GM19463 (cell line): ENCODE measurements around the gene B3GLCT.

Experiments
- ATAC-seq: cut with Tn5 transposase; IDR thresholded peaks from one replicate; pipeline ENCODE4 v1.9.1; 2021; ENCODE audit warnings: mild to moderate bottlenecking, moderate library complexity; ENCODE audit not compliant: unreplicated experiment

The B3GLCT gene

DNA sequence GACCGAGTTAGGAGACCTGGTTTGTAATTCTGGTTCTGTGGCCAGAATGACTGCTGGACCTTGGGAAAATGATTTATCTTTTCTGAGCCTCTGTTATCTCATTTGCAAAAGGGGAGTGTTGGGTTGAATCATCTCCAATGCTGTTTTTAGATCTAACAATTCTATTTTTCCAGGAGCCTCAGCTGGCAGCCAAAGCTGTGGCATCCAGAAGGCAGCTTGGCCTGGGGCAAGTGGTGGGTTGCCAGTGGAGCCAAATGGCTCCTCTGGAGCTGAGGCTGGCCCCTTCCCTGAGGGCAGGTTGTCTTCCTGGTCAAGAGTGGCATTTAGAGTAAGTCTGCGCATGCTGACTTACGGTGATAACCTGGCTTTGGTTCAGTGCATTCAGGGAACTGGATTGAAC lies 21.3 kb downstream of the B3GLCT start:
- no peak for ATAC-seq

DNA sequence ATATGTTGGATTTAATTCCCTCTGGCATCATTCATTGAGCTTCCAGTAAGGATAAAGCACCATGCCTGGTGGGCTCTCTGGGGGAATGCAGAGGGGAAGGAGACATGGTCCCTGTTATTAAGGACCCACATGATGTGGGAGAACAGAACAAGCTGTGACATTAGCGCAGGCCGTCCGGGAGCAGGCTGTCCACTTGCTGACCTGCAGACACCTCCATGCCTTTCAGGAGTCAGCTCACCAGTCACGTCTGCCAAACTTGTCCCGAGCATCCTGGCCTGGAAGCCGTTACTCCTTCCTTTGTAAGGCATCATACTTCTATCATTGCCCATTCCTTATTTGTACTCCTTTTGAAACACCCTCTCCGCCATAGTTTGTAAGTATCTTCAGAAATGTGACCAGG lies 23.4 kb downstream of the B3GLCT start:
- ATAC-seq, result no peak

DNA sequence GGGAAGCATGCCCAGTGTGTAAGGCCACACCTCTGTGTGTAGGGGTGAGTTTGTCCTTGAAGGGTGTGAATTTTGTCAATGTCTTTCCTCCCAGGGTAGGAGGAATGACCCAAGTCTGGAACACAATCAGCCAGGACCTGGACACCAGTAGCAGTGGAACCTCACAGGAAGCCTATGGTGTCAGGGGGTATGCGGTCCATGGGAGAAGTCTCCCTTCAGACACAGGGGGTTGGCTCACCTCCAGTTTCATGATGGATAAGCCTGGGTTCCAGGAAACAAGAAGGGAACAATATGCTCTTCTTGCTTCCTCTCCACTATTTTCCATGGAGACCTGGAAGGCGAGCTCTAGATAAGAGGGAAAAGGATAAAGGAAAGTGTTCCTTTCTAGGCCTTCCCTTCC lies 23.9 kb downstream of the B3GLCT start:
- no peak for ATAC-seq

DNA sequence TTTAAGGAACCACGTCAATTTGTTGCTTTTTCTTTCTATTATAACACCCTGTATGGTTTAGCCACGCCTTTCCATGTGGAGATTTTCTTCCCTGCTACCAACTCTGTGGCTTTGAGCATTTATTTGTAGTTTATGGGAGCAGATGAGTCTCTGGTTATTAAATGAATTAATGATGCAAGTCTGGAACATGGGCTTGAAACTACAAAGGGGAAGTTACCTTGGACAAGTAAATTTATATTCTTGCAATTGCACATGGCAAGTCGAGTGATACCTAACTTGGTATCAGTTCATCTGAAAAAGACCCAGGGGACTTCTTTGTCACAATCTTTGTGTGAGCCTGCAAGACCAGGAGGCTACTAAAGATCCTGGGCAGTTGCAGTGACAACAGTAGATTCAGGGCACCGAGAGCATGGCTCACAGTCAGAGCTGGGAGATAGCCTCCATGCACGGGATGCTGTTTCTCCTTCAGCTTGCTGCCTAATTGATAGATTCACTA lies 24.4 kb downstream of the B3GLCT start:
- ATAC-seq, result no peak

DNA sequence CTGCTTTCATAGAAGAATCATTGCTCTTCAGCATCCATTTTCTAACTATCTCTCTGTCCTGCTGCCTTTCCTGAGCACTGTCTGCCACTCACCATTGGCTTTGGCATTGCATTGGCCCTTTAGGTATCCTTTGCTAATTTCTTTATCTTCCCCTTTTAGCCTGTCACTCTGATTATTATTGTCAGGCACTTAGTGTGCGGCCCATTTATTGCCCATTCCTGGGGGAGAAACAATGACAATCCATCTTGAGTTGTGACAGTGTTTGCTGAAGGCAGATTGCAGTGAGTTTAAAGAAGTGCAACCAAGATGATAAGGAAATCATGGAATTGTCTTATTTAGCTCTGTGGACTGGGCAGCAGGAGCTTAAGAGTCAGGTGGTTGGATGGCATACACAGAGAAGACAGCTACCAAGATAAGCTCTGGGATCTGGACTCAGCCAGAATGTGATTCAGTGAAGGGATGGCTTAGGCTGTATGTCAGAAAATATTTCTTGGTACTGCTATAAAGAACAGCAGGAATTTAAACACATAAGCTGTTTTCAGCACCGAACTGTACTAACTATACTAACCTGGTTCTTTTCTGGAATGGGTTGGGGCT lies 25.3 kb downstream of the B3GLCT start:
- ATAC-seq, result no peak

DNA sequence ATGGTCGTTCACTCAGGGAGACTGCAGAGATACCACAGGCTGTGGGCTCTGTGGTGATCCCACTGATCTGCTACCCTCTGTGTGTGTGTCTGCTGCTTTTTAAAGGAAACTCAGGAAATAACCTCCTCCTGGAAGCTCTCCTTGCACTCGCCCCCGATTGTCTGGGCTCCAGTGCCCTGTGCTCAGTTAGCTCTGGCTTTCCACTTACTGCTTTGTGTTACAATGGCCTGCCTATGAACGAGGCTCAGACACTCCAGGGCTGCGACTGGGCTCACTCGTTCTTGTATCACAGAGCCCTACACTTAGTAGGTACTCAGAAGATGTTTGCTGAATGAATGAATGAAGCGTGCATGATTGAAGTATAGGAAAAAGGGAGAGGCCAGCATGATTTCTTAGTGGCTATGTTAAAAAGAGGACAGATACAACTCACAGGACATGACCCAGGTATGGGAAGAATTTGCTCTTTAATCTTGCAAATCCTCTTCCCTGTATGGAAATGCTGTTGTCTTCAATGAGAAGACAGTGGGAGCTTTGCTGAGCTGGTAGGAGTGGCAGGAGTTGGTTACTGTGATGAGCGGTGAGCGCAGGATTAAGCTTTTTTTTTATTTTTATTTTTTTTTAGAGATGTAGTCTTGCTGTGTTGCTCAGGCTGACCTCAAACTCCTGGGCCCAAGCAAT lies 26.4 kb downstream of the B3GLCT start:
- ATAC-seq, result no peak

DNA sequence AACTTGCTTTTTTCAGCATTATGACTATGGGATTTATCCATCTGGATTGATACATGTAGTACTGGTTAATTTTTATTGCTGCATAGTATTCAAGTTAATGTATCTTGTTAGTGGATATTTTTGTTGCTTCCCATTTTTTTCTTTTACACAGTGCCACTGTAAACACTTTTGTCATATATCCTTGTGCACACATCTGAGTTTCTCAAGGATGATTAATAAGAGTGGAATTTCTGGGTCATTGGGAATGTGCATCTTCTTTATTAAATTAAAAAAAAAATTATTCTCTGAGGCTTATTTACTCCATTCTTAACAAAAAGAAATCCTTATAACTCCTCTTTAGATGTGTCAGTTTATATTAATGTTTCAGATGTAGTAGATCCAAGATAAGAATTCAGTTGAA lies 27.3 kb downstream of the B3GLCT start:
- ATAC-seq, result no peak

DNA sequence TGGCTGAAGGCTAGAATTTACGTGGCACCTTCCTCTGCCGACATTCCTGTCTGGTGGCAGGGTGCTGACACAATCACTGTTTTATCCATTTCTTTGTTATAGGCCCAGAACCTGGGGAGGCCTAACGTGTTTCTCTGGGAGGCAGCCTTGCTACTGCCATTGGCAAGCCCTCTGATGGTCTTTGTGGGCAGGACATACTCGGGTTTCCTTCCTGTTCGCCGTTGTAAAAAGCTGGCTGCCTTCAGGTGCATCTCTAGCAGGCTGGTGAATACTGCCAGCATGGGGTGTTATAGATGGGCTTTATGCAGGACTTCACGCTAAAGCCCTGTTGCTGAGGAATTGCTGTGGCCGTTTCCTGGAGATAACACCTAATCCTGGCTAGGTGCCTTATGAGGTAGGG lies 28.1 kb downstream of the B3GLCT start:
- ATAC-seq, result no peak

DNA sequence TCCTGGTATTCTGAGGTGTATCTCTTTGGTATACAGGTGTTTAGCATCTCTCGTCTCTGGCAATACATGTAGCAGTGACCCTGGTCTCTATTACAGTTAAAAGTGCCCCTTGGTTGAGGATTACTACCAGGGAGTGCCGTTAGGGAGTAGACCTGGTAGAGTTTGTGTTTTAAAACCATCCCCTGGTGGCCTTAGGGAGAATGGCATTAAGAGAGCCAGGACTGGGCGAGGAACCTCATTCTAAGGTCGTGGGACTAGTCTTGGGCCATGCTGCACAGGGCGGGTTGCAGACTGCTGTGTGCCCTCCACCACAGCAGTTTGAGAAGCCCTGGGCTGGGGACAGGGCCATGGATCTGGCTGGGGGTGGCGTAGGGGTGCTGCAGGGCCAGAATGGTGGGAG lies 35.0 kb downstream of the B3GLCT start:
- no peak for ATAC-seq

DNA sequence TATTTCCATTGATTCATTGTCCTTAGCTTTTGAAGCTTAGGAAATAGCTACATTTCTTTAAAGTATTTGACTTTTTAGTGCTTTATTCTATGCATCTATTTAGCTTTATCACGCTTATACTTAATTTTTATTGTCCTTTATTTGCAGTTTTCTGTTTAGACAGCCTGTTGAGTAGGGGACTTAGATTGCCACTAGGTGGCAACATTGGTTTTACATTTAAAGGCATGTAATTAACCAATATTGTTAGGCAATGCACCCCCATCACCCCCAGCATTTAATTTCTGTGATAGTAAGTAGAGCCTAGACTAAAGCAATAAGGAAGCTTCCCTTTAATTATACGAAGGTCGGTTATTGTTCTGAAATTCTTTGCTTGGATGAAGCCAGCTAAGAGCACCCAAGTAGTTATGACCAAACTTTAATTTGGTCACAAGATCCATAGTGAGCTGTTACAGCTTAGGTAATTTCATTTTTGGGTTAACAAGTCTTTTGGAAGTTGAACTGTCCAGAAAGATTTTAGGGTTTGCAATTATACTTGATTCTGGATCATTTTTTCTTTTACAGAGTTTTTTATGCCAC lies 36.5 kb downstream of the B3GLCT start:
- ATAC-seq, result no peak

DNA sequence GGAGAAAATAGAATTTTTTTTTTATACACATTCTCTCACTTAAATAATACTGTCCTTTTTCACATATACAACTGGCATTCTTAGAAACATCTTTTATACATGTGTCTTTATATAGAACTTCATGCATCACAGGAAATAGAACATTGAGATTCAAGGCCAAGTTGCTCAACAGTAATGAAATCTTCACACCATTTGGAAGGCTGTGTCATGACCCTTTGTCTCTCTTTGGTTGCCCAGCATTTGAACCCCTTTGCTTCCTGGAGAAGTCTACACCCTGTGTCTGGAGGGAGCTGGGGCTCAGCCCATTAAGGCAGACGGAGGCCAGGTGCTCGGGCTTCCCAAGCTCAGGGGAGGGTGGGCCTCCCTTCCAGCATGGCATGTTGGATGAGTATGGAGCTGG lies 41.1 kb downstream of the B3GLCT start:
- ATAC-seq, result no peak

DNA sequence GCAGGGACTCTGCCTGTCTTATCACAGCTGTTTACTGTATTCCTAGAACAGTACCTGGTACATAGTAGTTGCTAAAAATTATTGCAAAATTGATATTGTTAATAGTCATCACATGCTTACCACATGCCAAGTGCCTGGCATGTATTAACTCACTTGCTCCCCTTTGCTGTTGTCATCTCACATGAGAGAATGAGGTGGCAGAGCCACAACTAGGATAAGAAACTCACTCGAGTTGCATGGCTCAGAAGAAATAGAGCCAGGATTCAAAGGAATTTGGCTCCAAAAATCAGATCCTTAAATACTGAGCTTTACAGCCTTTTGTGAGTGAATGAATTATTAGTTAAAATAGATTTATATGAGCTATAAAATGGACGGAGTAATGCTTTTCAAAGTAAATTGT lies 42.6 kb downstream of the B3GLCT start:
- no peak for ATAC-seq

DNA sequence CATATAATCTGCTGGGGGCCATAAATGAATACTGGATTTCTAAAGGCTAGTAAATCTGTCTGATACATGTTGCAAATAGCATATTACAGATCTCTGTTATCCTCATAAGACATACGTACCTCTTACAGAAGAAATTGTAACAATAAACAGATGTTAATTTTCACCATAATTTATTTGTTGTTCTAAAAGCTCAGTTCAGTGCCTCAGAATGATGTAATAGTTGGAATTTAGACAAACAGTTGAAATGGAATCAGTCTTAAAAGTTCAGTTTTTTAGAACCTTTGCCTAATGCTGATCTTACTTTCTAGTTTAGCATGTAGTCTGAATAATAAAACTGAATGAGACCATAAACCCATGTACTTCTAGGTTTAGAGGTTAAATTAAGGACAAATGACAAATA lies 43.1 kb downstream of the B3GLCT start:
- ATAC-seq, result no peak

DNA sequence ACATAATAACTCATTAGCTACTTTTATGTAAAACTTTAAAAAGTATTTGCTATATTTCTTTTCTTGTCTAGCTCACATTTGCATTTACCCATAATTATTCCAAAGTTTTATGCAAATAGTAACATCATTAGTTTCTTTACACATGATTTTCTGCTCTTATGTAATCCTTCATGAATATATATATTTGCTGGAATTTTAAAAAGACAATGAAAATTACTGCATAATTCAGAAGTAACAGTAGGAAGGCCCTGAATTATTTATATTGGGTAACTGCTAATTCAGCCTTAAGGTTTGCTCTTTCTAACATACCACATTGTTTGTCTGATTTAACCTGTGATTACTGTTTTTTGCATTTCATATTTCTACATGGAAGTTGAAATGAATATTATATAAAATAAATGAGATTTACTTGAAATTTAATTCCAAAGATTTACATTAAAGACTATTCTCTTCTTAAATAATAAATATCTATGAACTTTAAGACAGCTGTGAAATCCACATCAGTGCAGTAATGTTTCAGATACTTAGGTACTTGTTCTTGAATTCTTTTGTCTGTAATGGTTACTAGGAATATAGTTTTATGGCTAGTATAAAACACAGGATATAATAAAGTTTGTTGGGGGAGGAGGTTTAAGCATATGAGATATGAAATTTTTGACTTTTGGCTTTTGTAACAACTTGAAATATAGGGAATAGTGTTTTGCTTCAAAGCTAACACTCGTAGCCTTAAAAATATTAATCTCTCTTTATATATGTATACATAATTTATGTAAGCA lies 46.0 kb downstream of the B3GLCT start:
- ATAC-seq, result no peak

DNA sequence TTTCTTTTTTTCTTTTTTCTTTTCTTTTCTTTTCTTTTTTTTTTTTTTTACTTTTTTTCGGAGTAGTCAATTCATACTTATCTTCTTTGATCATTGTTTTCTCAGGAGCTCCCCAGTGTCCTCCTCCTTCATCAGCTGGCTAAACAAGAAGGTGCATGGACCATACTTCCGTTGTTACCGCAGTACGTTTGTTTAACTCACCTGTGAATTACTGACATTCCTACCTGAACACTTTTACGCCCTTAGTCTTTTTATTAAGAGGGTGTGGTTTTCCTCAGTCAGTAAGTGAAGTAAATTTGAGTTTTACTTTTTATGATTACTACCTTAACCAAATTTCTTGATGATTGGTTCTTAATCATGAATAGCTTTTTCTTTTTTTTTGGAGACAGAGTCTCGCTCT lies 47.1 kb downstream of the B3GLCT start:
- ATAC-seq, result no peak

DNA sequence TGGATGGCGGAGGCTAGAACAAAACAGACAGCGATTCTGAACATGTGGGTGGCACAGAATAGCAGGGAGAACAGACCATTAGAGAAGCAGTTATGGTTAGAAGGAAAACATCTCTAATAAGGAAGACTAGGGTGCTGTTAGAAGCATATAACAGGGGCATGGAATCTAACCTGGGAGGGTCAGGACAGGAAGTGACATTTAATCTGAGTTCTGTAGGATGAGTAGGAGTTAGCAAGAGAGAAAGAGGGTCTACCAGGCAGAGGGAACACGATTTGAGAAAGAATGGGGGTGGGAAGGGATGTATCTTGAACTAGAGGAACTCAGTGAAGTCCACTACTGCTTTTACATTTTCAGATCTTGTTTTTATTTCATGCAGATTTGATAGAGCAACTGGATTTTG lies 48.6 kb downstream of the B3GLCT start:
- no peak for ATAC-seq

DNA sequence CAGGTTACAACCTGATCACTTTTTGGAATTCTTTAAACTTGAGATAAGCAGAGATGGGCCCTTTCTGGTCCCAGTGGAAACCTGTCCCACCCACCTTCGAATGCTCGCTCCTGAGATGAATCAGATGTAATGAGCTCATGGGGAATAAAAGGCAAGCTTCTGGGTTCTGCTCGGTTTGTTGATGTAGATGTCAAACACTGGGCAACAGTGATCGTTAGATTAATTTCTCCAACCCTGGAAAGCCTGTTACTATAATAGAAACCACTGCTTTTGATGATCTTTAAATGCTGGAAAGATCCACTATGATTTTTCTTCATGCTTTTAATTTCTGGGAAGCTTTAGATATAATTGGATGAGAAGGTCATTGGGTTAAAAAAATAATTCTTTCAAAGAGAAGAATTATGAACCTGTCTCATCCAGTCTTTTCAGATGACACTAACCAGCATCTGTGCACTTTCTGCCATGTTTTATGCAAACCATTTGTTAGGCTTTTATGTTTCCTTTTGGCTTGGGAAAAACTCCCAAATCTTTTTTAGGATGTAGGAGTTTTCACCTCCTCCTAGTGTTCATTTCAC lies 49.3 kb downstream of the B3GLCT start:
- ATAC-seq, result no peak

DNA sequence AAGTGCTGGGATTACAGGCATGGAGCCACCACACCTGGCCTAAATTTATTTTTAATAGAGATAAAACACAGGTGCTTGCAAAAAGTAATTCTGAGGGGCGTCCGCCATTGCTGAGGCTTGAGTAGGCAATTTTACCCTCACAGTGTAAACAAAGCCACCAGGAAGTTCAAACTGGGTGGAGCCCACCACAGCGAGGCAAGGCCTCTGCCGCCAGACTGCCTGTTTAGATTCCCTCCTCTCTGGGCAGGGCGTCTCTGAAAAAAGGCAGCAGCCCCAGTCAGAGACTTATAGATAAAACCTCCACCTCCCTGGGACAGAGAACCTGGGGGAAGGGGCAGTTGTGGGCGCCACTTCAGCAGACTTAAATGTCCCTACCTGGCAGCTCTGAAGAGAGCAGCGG lies 50.7 kb downstream of the B3GLCT start:
- no peak for ATAC-seq

DNA sequence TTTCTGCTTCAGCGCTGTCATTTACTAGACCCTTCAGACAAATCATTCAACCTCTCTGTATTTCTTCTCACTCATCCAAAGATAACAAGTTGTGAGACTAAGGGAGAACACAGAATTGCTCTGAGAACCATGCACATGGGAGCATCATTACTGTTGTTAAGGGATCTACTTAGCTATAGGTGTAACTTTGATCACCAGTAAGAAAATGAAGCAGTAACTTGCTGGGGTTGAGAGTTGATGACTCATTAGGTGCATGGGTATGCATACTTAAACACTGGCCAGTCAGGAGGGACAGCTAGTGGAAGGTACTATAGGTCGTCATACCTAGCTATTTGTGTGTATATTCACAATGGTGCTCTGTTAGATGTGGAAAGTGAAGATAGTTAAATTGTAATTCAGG lies 61.5 kb downstream of the B3GLCT start:
- ATAC-seq, result no peak

DNA sequence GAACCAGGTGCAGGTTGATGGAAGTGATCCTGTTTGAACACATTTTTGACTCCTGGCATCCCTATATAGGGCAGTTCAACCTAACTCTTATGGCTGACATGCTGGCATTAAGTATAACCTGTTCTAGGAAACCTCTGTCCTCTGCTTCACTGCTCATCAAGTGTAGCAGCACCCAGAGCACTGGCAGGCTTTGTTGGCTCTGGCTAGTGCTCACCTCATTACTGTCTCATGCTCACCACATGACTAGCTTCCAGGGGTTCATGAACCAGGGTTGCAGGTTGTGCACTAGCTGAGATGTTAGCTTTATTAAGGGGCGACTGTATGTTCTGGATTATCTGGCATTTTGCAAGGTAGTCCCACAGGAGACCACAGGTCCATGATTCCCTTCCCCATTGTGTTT lies 63.6 kb downstream of the B3GLCT start:
- no peak for ATAC-seq

DNA sequence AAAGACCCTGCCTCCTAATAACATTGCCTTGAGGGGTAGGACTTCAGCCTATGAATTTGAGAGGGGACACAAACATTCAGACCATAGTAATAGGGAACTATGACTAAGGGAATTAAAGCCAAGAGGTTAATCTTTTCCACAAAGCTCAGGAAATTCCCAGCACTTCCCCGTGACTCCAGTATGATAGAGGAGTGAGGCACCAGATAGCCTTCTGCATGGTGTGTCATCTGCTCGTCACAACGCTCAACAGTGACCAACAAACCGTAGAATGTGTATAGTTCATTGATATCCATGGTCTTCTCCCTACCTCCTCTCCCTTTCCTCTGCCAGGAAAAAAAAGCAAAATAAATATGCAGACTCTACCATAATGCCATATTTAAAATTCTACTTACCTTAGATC lies 64.4 kb downstream of the B3GLCT start:
- ATAC-seq, result no peak
